COLO829 (cell line): ENCODE results near the gene HADHA.

Experiments used
- DNase-seq: peaks from one replicate; pipeline ENCODE4 v3.0.0; 2012; ENCODE audit warnings: low spot score

The HADHA gene

GRCh38 chr2:26245231-26245732 lies 850 bp upstream of the HADHA start:
- DNase-seq: no peak

DNA sequence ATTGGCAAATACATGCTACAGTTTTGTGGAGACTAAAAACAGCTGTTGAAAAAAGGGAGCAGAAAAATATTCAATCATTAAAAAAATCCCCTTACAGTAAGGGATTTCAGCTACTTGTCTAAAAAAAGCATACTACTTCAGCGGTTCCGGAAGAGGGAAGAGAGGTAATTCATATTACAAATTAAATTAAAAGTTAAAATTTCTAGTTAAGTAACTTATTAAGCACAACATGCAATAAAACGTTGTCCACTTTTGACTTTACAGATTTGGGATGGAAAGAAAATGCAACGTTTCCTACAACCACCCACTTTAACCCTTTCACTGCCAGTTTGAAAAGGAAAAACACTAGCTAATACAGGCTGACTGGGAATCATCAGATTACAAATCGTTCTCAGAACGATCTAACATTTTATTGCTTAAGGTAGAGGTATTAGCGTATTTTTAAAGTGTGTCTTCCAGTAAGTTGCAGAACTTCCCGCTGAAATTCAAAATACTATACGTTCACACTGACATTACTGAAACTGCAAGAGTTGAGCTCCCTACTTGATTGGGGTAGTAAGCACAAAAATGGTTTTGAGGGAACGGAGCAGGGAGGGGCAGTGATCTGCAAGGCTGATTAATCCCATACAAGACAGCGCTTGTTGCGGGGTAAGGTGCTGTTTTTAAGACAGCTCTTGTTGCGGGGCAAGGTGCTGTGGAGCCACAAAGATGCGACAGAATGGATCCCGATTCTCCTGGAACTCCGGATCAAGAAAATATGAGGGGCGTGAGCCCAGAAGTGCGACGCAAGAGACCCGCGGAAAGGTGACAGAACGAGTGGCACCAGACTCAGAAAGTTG lies 743 bp downstream of the HADHA start:
- DNase-seq: no peak

DNA sequence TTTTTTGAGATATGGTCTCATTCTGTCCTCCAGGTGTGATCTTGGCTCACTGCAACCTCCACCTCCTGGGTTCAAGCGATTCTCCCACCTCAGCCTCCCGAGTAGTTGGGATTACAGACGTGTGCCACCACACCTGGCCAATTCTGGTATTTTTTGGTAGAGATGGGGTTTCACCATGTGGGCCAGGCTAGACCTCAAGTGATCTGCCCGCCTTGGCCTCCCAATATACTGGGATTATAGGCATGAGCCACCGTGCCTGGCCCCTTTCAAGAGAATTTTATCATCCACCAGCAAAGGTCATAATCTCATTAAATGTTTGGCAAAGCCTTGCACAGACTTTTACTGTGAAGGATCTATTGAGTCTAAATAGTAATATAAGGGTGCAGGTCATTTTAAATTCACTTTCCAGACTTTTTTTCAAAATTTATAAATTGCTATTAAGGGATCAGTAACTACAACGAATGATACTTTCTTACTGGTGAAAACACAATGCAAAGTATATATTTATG lies 2.5 kb downstream of the HADHA start:
- DNase-seq: no peak

- DNase-seq: no peak
Observed at GRCh38 chr2:26238311-26238958, 6.0 kb downstream of the HADHA start.

- no peak for DNase-seq
Observed at GRCh38 chr2:26237868-26238267, 6.6 kb downstream of the HADHA start.

- no peak for DNase-seq
Observed at GRCh38 chr2:26235089-26235488, 9.3 kb downstream of the HADHA start.

DNA sequence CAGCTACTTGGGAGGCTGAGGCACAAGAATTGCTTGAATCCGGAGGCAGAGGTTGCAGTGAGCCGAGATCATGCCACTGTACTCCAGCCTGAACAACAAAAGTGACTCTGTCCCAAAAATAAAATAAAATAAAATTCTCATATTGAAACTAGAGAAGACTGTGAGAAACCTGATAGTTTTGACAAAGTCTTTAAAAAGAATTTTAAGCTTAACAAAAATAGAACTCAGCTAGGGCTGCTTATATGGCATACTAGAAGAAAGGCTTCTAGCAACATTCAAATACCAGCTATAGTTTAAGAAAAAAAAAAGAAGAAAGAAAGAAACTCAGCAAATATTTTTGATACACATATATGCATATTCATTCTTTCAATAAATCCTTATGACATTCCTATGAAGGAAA lies 13.6 kb downstream of the HADHA start:
- no peak for DNase-seq

GRCh38 chr2:26229595-26229994 lies 14.8 kb downstream of the HADHA start:
- DNase-seq: no peak

- no peak for DNase-seq
Observed at GRCh38 chr2:26224095-26224494, 20.3 kb downstream of the HADHA start.

DNA sequence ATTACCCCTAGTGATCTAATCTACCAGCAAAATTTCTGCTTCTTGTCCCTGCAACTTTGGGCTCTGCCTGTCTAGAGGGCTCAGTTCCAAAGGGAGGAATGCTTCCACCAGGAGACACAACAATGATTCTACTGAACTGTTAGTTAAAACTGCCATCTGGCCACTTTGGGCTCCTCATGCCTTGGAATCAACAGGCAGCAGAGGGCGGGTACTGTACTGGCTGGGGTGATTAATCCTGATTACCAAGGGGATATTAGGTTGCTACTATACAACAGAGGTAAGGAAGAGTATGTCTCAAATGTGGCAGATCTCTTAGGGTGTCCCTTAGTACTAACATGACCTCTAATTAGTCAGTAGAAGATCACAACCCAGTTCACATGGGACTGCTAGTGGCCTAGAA lies 21.4 kb downstream of the HADHA start:
- no peak for DNase-seq

- no peak for DNase-seq
Observed at GRCh38 chr2:26217720-26218119, 26.7 kb downstream of the HADHA start.

- no peak for DNase-seq
Observed at GRCh38 chr2:26216587-26216986, 27.8 kb downstream of the HADHA start.

DNA sequence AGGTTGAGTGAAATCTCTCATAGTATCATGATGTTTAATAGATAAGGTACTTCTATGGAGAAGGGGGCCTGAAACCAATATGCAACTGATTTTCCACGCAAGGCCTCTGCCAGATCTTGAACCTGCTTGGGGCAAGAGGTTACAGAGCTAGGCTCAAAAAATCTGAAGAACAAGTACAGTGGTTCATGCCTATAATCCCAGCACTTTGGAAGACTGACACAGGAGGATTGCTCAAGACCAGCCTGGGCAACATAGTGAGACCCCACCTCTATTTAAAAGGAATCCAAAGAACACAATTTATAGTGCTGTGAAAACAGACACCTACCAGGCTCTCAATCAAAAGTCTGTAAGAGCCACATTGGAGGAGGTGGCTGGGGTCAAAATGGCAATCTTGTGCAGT lies 28.6 kb downstream of the HADHA start:
- DNase-seq: no peak

DNA sequence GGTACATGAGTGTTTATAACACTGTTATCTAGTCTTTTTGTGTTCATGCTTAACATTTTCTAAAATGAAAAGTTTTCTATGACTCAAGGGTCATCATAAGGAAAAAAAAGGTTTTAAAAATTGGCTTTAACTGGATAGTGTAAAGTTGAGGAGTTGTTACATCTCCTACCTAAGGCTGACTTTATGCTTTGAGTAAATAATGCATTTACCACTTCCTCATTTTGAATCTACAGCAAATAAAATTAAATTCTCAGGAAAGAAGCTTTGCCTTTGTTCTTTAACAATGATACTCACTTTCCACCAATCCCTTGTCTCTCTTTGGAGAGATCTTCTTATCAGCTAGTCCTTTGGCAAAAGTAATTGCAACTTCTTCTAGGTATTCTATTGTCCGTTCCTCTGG lies 29.7 kb downstream of the HADHA start:
- no peak for DNase-seq

DNA sequence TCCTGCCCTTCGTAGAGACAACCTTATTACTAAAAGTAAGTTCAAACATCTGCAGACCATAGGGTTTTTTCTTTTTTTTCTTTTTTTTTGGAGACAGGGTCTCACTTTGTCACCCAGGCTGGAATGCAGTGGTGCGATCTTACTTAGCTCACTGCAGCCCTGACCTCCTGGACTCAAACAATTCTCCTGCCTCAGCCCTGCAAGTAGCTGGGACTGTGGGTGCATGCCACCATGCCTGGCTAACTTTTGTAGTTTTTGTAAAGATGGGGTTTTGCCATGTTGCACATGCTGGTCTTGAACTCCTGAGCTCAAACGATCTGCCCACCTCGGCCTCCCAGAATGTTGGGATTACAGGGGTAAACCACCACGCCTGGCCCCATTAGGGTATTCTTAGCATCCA lies 32.4 kb downstream of the HADHA start:
- no peak for DNase-seq

DNA sequence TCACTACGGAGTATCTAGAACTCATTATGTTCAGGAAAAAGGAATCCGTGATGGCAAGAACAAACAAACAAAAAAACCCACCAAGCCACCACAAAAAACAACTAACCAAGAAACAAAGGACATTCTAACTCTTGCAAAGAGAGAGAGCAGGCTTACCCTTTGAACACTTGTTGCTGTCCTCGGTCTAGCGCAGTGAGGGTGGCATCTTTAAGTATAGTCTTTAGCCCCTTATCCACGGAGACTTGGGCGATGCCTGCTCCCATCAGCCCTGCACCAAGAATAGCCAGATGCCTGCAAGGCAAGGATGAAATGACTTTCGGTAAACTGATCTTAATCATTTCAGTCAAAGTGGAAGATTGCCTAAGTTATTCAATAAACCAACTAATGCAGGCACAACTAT lies 40.5 kb downstream of the HADHA start:
- no peak for DNase-seq

GRCh38 chr2:26202981-26203490 lies 41.4 kb downstream of the HADHA start:
- DNase-seq: no peak

- no peak for DNase-seq
Observed at GRCh38 chr2:26197516-26197915, 46.9 kb downstream of the HADHA start.

GRCh38 chr2:26196683-26197418 lies 47.6 kb downstream of the HADHA start:
- DNase-seq: no peak

DNA sequence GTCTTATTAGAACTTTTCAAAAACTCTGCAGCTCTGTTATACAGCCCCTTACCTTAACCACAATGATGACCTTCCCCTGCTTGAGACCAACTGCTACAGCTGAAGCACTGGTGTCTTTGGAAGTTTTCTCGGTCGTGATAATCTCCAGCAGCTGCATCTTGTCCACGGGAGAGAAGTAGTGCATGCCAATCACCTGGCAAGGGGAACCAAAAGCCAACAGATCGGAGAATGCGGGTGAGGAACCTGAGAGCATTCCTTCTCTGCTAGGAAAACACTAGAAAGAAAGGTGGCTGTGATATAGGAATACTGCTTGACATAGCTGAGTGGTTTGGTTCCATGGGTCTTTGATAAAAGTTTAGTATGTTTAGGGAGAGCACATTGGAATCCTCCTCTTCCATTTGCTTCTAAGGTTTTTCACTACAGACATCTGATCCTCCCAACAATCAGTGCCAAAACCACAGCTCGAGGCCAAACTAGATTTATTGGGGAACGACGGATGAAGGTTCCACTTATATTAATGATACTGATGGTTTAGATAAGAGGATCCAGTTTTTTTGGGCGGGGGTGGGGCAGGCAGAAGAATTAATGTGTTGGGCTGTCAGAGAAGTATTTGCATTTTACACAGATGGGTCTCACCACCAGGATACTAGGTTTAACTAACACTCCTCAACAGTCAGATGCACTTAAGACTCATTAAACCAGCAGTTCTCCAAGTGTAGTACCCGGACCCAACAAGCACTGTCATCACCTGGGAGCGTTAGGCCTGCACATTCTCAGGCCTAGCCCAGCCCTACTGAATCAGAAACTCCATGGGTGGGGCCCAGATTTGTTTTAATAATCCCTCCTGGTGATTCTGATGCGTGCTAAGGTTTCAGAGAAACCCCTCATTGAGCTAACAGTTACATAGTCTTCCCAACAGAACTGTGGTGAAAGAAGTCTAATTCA lies 49.1 kb downstream of the HADHA start:
- no peak for DNase-seq

DNA sequence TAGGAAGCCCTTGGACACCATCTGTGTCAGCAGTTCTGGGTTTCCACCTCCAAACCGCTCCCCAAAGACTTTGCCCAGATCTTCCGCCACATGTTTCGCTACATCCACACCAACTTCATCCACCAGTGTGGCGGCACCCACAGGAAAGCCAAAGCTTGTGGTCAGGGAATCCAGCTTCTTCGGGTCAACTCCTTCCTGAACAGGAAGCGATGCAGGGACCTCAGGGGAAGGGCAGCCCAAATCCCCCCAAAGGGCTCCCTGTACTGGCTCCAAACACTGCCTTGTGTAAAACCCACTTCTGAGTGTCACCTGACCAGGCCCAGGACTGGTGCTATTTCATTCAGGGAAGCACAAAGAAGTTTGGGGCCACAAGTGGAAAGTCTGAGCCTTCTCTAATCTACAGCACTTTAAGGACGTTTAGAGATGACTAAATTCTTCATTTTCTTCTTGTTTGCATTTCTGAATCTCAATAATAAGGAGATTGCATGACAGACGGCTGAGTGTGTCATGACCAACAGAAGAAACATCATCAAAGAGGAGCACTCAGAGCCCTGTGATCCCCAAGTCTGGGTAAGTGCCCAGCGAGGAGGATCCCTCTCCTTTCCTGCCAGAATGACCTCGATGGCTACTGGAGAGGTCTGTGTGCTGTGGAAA lies 50.7 kb downstream of the HADHA start:
- no peak for DNase-seq
